ENCODE results near the gene GYPC.
"Not testable (repeated sequence)": the region's sequence is repeated elsewhere in the genome, so short reads cannot be mapped to it uniquely, and the experiment has no call there.

GYPC gene

DNA sequence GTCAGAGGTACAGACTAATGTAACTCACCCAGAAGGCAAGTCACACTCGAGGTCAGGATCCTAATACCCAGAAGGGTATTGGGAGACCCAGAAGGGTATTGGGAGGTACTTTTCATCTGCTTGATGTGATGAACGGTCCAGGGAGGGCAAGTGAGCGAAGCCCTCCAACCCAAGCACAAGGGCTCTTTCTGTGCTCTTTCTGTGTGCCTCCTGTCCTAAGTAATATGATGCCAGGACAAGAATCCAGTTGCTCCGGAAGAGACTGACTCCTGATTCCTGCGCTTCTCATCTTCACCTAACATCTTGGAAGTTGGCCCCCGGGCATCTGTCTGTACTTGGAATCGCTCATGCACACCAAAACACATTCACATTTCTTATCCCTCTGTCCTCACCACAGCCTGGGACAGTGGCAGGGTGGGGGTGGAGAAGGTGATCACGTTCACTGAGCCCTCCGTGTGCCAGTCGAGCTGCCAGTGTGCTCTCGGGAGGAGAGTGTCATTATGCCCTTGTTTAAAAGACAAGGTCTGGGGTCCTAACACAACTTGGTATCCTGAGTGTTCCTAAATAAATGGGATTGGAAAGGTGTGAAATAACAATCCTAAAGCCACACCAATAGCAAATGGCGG lies 17.1 kb downstream of the GYPC start:
- no peak for DNase-seq

DNA sequence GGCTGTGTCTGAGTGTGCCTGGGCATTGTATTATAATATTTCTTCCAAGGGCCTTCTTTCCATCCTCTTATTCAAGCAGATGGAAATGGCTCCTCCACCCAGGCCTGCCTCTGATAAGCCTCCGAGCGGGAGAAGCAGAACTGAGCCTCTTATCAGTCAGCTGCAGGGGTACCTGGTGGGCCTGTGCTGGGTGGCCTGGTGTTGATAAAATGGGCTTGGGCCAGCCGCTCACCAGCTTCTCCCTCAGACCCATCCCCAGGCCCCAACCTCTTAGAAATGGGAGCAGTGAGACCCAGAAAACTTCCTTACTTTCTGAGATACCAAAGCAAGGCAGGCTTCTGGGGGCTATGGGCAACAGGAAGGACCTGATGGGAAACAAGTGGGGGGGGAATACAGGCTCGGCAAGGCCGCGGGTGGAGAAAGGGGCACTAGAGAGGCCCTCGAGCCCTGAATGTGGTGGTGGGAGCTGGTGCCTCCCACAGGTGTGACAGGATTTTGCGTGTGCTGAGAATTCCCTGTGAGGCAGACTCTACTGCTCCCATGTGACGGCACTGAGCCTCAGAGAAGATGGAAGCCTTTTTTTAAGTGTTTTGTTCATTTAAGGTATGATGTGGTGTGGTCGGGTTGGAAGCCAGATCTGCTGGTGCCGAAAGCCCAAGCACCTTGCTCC lies 18.3 kb downstream of the GYPC start:
- no peak for DNase-seq

DNA sequence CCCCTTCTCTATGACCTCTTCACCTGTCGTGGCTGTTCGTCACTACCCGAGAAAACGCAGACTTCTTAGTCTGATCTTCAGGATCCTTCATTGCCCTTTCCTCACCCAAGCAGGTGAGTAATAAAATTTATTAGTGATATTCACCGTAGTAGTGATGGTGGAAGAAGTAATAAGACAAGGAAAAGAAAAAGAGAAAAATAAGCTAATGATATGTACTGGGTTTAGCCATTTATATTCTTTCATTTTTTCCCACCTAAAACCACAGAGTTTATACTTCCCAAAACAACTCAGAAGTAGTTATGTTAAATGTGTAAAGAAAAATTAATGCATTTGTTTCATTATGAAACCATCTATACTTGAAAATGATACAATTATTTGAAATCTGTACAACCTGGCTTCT lies 19.7 kb downstream of the GYPC start:
- DNase-seq = no peak

DNA sequence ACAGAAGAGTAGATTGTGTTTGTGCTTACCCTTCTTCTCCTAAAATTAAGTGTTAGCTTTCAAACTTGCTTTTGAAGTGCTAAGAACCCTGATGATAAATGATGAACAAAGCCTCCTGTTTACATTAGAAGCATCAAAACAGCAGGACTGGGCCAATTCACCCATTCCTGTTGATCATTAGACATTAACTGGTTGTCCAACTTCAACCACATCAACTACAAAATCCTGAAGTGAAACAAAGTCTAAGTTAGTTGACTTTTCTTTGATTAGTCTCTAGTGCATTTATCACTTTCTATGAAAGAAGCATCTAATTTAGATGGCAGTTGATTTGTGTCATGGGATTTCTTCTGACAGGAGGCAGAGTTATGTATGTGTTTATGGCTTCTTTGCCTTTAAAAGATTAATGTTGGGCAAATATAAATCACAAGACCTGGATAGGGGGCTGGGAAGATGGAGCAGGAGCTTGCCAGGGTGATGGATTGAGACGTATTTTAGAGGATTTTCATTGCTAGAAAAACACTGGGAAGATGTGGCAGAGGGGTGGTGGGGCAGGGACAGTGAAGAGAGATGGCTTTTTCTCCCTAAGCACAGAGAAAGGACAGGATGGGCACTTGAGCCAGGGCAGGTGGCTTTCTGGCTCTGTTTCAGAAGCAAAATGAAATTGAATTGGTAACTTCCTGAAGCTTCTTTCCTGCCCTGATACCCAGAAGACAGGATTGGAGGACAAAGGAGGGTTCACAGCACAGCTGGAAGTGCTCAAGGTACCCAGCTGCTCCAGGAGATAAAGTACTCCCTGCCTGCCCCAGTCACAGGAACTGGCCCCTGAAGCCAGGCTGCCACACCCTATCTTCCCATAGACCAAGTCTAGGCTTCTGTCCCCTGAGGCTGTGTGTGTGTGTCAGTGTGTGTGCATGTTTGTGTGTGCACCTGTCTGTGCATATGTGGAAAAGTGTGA lies 20.5 kb downstream of the GYPC start:
- DNase-seq = no peak

DNA sequence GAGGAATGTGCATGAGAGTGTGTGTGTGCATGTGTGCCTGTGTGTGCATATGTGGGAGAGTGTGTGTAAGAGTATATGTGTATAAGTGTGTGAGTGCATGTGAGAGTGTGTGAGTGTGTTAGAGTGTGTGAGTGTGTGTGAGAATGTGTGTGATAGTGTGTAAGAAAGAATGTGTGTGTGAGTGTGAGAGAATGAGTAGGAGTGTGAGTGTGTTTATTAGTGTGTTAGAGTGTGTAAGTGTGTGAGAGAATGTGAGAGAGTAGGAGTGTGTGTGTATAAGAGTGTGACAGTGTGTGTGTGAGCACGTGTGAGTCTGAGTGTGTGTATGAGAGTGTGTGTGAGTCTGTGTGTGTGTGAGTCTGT lies 21.2 kb downstream of the GYPC start:
- no peak for DNase-seq

DNA sequence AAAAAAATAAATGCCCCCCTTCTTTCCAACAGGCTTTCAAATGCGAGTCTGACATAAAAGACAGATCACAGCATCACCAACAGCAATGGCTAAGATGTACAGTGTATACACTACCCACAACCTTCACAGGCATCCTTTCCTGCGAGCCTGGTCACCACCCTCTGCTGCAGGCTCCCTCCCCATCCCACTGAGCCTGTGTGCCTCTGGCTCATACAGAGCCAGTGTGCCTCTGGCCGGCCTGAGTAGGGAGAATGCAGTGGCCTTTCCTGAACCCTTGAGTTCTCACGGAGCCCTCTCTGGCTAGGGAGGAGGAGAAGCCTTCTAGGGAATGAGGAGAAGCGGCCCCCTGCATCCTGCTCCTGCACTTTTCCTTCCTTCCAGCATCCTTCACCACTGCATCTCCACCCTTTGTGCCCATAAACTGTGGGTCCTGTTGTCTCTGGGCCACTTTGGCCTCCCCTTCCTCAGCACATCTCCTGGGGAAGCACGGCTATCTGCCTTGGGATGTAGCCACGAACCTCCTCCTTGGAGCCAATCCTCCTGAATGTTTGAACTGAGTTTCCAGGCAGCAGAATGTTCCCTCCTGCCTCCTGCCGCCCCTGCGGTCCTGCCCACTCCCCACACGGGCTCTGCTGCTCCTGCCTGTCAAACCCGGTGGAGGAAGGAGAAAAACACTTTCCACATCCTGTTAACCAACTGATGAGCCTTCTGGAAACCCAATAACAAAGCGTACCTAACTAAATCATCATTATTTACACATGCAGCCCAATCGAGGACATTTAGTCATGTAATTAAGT lies 22.5 kb downstream of the GYPC start:
- DNase-seq = no peak

DNA sequence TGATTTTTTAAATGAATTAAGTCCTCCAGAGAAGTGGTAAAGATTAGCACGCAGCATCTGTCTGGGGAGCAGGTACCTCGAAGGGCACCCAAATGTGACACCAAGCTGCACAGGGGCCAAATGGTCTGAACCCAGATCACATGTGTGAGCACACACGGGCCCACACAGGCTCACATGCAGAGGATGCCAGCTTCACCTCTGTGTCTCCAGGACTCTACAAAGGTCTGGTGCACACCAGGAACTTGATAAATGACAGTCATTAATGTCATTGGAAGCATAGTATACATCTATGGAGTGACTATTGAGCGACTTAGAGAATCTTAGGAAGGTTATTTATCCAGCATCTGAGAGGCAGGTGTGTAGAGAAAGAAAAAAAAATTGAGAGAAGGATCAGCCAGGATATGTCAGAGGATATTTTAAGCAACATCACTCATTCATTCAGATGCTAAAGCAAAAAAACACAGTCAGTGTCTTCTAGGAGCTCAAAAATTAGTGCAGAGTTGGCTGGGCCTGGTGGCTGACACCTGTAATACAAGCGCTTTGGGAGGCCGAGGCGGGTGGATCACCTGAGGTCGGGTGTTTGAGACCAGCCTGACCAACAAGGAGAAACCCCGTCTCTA lies 23.2 kb downstream of the GYPC start:
- DNase-seq = no peak

DNA sequence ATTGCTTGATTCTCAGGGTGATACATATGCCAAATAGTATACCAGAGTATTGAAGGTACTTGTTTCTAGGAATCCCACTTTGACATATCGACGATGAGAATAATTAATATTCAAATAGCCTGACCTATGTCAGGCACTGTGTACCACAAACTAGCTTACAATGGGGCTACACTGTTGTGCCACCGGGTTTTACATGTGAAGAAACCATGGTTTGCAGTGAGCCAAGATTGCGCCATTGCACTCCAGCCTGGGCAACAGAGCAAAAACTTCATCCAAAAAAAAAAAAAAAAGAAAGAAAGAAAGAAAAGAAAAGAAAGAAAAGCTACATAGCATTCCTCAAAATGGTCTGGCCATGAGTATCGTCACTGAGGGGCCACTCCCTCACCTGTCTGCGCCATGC lies 25.5 kb downstream of the GYPC start:
- DNase-seq = no peak

DNA sequence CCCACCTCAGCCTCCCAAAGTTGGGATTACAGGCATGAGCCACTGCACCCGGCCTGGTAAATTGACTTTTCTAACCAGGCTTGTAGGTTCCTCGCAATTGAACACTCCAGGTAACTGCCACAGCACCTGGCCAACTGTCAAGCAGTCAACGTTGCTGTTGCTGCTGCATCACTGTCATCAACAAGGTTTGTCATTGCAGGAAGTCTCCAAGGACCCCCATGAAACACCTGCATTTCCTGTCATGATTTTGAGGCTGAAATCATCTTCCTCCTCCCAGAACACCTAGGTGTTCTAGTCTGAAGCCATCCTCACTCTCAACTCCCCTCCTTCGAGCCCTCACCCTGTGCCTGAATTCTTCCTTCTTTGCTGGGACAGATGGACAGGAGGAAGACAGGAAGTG lies 29.7 kb downstream of the GYPC start:
- no peak for DNase-seq

DNA sequence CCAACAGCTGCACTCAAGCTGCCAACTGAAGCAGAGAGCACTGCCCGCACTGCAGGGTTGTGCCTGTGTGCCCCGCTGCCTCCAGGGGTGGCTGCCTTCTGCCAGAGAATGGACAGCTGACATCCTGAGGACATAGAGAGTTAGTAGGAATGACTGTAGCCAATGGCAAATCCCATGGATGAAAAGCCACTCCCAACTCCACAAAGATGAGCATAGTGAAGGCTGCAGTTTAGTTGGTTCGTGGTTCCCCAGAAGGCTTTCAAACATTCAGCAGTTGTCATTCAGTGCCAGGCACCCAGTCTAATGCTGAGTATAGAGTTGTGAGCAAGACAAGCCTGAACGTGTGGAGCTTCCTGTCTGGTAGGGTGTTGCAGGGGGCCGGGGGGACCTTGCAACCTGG lies 30.3 kb downstream of the GYPC start:
- DNase-seq = no peak

DNA sequence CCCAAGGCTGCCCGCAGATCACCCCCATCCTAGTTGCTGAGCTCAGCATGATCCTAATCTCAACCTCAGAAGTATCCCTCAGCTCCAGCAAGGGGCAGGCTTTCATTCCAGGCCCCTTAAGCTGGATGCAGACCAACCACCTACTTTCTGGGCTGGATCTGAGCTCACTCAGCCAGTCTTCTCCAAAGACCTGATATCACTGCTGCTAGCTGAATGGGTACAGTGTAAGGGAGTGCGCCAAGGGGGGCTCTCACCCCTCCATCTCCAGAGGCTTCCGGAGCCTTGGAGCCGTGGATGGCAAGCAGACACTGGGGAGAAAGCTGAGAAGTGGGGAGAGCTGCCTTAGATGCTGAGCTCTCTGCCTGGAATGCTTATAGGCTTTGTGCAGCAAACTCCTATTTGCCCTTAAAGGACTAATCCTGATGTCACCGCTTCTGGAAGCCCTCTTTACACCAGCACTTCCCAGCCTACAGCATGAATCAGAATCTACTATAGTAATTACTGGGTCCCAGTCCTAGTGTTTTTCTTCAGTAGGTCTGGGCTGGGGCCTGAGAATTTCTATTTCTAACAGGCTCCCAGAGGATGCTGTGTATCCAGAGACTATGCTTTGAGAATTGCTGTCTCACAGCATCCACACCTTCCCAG lies 31.0 kb downstream of the GYPC start:
- DNase-seq = no peak

DNA sequence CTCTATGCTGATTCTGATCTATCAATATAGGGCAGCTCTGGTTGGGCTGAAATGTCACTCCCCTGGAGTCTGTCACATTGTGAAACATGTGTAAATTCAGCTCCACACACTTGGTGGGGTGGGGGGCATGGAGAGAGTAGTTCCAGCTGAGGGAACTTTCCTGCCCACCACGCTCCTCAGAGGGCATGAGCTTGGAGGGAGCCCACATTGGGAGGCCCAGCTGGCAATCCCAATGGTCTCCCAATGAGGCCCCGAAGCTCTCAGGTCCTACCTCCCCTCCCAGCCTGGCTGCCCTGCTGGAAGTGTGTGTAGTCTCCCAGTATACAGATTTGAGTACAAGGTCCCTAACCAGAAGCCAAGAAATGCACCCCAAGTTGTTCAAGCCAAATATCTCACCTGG lies 31.5 kb downstream of the GYPC start:
- DNase-seq = no peak

DNA sequence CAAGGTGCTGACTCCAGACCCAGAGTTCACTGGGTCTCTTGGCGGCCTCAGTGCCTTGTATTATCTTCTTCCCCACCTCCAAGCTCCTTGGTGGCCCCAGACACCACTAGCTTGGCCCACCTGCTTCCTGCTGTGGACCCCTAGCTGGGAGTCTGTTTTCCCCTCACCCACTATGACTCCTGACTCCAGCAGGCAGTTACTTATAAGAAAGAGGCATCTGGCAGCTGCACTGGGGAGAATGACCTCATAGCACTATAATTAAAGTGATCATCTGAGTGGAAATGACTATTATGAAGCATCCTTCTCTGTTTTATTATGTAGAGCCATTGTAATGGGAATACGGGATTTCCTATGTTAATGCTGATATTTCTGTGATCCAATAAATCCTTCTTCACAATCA lies 32.6 kb downstream of the GYPC start:
- not testable (repeated sequence) for DNase-seq

DNA sequence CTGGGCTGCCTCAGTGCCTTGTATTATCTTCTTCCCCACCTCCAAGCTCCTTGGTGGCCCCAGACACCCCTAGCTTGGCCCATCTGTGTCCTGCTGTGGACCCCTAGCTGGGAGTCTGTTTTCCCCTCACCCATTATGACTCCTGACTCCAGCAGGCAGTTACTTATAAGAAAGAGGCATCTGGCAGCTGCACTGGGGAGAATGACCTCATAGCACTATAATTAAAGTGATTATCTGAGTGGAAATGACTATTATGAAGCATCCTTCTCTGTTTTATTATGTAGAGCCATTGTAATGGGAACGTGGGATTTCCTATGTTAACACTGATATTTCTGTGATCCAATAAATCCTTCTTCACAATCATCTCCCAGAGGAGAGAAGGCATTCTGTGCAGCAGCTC lies 36.3 kb downstream of the GYPC start:
- not testable (repeated sequence) for DNase-seq

DNA sequence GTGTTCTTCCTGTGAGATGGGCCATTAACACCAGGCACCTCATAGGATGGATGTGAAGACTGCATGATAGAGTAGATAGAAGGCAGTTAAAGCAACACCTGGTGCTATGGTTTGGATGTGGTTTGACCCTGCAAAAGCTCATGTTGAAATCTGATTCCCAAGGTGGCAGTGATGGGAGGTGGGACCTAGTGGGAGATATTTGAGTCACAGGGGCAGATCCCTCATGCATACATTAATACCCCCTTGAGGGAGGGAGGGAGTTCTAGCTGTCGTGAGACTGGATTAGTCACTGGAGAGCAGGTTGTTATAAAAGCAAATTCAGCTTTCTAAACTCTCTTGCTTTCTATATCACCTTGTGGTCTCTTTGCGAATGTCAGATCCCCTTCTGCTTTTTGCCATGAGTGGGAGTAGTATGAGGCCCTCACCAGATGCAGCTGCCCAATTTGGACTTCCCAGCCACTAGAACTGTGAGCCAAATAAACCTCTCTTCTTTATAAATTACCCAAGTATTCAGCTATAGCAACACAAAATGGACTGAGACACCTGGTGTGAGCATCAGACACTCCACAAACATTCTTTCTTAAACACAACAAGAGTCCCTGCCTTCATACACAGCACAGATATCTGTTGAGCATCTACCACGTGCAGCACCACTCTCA lies 37.1 kb downstream of the GYPC start:
- DNase-seq = not testable (repeated sequence)

DNA sequence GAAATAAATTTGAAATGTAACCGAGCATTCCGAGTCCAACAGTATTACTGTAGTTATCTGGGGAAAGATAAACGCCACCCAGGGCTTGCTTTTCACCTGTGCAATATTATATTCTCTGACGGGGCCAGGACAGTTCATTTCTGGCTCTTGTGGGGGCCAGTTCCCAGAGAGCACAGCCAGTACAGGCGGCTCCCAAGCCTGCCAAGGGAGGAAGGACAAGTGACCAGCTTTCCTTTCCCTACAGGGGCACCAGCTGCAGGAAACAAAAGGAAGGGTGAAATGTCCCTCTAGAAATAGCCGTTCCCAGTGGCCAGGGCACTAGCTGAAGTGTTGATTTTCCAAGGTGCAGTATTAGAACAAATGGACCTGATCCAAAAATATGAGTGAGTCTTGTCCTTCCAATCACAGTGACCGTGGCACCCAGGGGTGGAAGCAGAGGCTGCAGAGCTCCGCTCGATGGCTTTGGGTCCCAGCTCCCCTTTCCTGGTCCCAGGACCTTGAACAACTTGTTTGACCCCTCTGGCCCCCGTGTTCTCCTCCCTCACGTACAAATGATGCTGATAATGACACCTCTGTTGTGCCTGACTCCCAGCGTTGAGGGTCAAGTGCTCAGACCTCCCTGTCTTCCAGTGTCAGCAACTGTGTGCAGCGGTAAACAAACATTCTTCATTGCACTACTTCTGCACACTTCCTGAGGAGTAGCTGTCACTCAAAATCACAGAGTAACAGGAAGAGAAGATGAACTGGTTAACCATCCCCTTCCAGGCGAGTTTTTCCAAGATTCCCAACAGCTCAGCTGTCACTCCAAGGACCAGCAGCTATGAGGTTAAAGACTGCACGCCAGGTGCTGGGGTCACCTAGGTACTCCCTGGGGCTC lies 40.9 kb downstream of the GYPC start:
- no peak for DNase-seq

DNA sequence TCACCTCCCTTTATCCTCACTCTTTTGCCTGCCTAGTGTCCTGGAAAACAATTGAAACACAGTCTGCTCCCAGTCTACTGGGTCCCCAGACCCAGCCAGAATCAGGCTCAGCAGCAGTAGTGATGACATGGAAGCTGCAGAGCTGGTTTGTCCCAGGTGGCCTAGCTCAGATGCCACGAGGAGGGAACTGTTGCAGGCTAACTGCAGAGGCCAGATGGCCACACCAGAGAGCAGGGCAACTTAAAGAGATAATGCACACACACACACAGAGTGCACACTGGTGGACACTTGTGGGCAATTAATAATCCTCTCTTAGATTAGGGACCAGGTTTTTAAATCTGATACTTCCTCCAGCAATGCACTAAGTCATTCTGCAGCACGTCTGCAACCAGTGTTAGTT lies 42.4 kb downstream of the GYPC start:
- DNase-seq = no peak

DNA sequence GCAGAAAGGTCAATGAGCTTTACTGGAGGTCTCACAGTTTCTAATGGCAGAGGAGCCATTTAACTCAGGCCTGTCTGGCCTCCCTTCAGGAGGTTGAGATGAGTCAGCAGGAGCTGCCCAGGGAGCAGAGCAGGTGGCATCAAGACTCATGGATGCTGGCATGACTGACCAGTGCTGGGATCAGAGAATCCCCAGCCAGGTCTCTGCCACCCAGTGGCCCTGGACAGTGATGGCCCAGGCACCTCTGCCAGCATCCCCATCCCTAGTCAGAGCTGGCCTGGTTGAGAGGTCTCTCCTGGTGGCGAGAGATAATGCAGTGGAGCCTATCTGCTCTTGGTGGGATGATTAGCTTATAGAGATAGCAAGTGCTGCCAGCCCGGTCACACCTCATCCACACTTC lies 43.1 kb downstream of the GYPC start:
- no peak for DNase-seq

DNA sequence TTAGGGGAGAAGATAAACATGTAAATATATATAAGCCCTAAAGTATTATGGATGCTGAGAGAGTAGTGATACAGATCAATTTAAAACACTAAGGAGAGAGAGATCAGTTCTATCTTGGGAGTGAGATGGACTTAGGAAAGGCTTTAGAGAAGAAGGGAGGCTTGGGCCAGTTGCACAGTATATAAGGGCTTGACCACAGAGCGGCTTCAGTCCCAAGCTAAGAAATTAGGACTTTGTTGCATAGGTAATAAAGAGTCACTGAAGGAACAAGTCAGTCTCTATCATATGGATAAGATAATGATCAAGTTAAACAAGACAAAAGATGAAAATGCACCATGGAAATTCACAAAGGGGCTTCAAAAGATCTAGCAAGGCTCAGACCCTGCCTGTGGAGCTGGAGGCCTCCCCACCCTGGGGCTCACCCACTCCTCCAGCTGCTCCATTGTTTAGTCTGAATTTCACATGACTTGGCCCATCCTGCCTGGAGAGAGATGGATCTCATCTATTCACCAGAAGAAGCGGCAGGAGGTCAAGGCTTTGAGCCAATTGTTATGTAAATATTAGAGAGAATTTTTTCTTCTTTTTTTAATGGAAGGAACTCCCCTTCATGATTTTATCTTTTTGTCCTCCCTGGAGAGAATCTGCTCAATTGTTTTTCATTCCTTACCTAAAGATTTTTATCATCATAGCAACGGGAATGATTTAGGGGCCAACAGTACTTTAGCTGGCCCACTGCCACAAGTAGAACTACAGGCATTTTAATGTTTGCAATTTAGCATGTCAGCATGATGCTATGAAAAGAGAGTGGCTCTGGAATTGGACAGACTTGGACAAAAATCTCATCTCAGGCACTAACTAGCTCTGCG lies 44.0 kb downstream of the GYPC start:
- DNase-seq = no peak

DNA sequence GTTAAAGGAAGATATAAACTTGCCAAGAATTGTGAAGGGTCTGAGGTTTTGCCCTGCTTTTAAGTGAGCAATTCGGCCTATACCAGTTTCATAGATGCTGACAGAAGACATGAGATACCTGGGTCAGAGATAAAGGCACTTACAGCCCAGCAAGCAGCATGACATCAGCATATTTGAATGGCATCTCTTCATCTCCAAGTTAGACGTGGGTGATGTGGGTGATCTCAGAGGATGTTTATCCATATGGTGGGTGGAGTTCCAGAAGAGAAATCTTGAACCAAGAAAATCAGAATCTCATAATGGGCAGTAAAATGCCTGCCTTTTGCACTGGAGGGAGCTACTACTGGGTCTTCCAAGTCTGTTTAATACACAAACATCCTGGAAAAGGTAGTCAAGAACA lies 44.7 kb downstream of the GYPC start:
- no peak for DNase-seq

Data from CD4-positive, alpha-beta T cell treated with Interleukin-12 subunit alpha and Interleukin-12 subunit beta, for 1 hour (primary cell).